Subcutaneous abdominal adipose tissue (tissue), 5 donors: Measurements from ENCODE around the gene ZSWIM9.

Source experiments
- H3K27ac ChIP-seq: one replicate; pipeline ENCODE4 v1.7.0; 2013; ENCODE audit warnings: low read depth, mild to moderate bottlenecking, inconsistent platforms, low read length, moderate library complexity
- H3K27me3 ChIP-seq, 5 donors: one replicate each; pipeline ENCODE4 v1.7.0; 2013; ENCODE audit warnings: low read length in 5 of 5, inconsistent platforms in 1 of 5; ENCODE audit not compliant: control insufficient read depth in 5 of 5, insufficient read depth in 4 of 5
- H3K36me3 ChIP-seq, 5 donors: one replicate each; pipeline ENCODE4 v1.7.0; 2013; ENCODE audit warnings: low read length in 5 of 5; ENCODE audit not compliant: control insufficient read depth in 5 of 5, insufficient read depth in 5 of 5
- H3K4me1 ChIP-seq, 5 donors: one replicate each; pipeline ENCODE4 v1.7.0; 2013; ENCODE audit warnings: low read length in 5 of 5, mild to moderate bottlenecking in 3 of 5, moderate library complexity in 1 of 5; ENCODE audit not compliant: control insufficient read depth in 5 of 5, insufficient read depth in 5 of 5
- H3K4me3 ChIP-seq, 5 donors: one replicate each; pipeline ENCODE4 v1.7.0; 2013; ENCODE audit warnings: low read length in 5 of 5, low read depth in 1 of 5
- H3K9ac ChIP-seq, 5 donors: one replicate each; pipeline ENCODE4 v1.7.0; 2013; ENCODE audit warnings: low read length in 5 of 5, mild to moderate bottlenecking in 4 of 5, moderate library complexity in 3 of 5
- H3K9me3 ChIP-seq, 5 donors: one replicate each; pipeline ENCODE4 v1.7.0; 2013; ENCODE audit warnings: low read length in 5 of 5; ENCODE audit not compliant: control insufficient read depth in 5 of 5
- donor health status: healthy.
- donor health status: healthy.
- donor health status: healthy.
- donor health status: healthy.
- donor health status: healthy.

The ZSWIM9 gene

GRCh38 chr19:48190288-48190884, 19.9 kb downstream of the ZSWIM9 start:
- no peak overlapping the region for H3K4me3 ChIP-seq
- H3K4me1 ChIP-seq = no peaks in the 10 kb centered on the region
- no peak overlapping the region for H3K9ac ChIP-seq
- H3K36me3 ChIP-seq = peaks cover 0 to 9% (median 7%) of the 10 kb centered on the region in 5 donors
- no peak overlapping the region for H3K27ac ChIP-seq
- H3K9me3 ChIP-seq = no peaks in the 10 kb centered on the region
- H3K27me3 ChIP-seq = no peaks in the 10 kb centered on the region

DNA sequence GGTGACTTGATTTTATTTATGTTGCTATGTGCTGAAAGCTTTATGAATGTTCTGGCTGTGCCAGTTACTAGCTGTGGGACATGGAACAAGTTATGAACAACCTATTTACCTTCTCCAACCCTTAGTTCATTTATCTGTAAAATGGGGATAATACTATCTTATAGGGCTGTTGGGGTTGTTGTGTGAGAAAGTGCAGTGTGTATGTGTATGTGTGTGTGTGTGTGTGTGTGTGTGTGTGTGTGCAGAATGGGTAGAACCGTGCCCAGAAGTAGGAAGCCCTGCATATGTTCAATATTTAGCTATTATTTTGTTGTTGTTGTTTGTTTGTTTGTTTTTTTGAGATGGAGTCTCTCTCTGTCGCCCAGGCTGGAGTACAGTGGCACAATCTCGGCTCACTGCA, 20.4 kb downstream of the ZSWIM9 start:
- H3K27ac ChIP-seq = no peak overlapping the region
- H3K27me3 ChIP-seq = no peaks in the 10 kb centered on the region
- H3K4me1 ChIP-seq = no peaks in the 10 kb centered on the region
- H3K36me3 ChIP-seq = peaks cover 0 to 9% (median 7%) of the 10 kb centered on the region in 5 donors
- no peaks in the 10 kb centered on the region for H3K9me3 ChIP-seq
- H3K4me3 ChIP-seq = no peak overlapping the region
- H3K9ac ChIP-seq = no peak overlapping the region

- peaks cover 0 to 13% (median 9%) of the 10 kb centered on the region in 5 donors for H3K4me1 ChIP-seq
- H3K9ac ChIP-seq = no peak overlapping the region
- no peak overlapping the region for H3K4me3 ChIP-seq
- H3K36me3 ChIP-seq = peaks cover 0 to 9% (median 7%) of the 10 kb centered on the region in 5 donors
- H3K27me3 ChIP-seq = peaks cover 0 to 3% (median 2%) of the 10 kb centered on the region in 5 donors
- no peak overlapping the region for H3K27ac ChIP-seq
- H3K9me3 ChIP-seq = no peaks in the 10 kb centered on the region
These were observed 22.3 kb downstream of the ZSWIM9 start for GRCh38 chr19:48192750-48193149.

- Histone ChIP-seq H3K27ac (no peak overlapping the region), H3K9me3 (no peaks in the 10 kb centered on the region), H3K9ac (no peak overlapping the region), H3K4me1 (peaks cover 0 to 13% (median 9%) of the 10 kb centered on the region in 5 donors), H3K4me3 (no peak overlapping the region), H3K36me3 (peaks cover 0 to 7% (median 0%) of the 10 kb centered on the region in 5 donors), H3K27me3 (peaks cover 0 to 3% (median 2%) of the 10 kb centered on the region in 5 donors)
These were observed 23.8 kb downstream of the ZSWIM9 start for GRCh38 chr19:48194041-48194843.

- Histone ChIP-seq H3K9me3 (no peaks in the 10 kb centered on the region), H3K4me3 (no peak overlapping the region), H3K36me3 (peaks cover 0 to 7% (median 0%) of the 10 kb centered on the region in 5 donors), H3K4me1 (peaks cover 0 to 13% (median 9%) of the 10 kb centered on the region in 5 donors), H3K27me3 (peaks cover 0 to 3% (median 2%) of the 10 kb centered on the region in 5 donors), H3K9ac (no peak overlapping the region), H3K27ac (no peak overlapping the region)
These were observed 24.7 kb downstream of the ZSWIM9 start for GRCh38 chr19:48194844-48195830.

DNA sequence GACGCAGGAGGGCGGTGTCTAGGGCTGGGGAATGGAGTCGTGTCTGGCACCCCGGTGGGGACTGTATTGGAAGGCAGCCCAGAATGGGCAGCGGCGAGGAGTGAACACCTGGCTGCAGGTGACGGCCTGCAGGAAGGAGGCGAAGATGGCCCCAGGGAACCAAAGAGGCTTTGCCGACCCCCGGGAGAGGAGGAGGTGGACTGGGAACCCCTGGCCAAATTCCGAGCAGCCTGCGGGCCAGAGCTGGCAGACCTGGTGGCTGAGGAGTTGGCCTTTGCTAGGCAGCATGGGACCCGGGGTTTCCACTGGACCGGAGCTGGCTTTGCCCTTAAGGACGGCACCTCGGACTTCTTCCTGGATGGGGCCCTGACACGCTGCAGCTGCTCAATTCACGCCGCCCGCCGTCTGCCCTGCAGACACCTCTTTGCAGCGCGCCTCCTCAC, 25.9 kb downstream of the ZSWIM9 start:
- Histone ChIP-seq H3K27me3 (peaks cover 0 to 3% (median 2%) of the 10 kb centered on the region in 5 donors), H3K36me3 (peaks cover 0 to 7% (median 0%) of the 10 kb centered on the region in 5 donors), H3K9me3 (no peaks in the 10 kb centered on the region), H3K4me3 (no peak overlapping the region), H3K4me1 (peaks cover 0 to 13% (median 9%) of the 10 kb centered on the region in 5 donors), H3K9ac (no peak overlapping the region), H3K27ac (no peak overlapping the region)

DNA sequence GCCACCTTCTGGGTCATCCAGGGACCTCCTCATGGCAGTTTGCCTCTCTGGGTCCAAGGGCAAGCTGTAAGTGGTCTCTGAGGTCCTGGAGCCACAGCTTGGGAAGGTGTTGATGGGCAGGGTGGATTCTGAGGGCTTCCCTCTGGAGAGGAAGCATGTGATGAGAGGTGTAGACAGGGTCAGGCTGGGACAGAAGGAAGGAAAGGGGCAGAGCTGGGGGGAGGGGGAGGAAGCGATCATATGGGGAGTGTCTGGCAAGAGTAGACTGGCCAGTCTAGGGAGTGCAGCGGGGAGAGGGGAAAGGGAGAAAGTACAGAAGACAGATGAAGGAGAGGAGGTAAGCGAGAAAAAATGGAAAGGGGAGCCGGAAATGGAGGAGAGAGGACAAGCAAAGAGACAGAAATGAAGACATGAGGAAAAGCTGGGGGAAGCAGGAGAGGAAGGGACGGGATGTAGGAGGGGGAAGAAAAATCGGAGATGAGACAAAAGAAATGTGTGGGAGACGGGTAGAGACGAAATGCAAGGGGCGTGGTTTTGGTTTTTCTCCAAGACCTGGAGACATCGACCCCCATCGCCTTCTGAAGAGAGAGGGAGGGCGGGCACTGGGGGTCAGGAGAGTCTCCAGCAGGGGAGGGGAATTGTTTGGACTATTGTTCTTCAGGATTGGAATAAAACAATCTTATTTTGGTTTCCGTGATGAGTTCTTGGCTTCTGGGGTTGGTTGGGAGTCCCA, 26.6 kb downstream of the ZSWIM9 start:
- H3K4me3 ChIP-seq = peak overlapping the region in 2 of 5 donors; percentile 15 to 37
- H3K27ac ChIP-seq = no peak overlapping the region
- H3K27me3 ChIP-seq = peaks cover 0 to 3% (median 2%) of the 10 kb centered on the region in 5 donors
- peaks cover 0 to 13% (median 9%) of the 10 kb centered on the region in 5 donors for H3K4me1 ChIP-seq
- H3K9me3 ChIP-seq = no peaks in the 10 kb centered on the region
- H3K9ac ChIP-seq = peak overlapping the region in 1 of 5 donors; percentile 24
- H3K36me3 ChIP-seq = peaks cover 0 to 4% (median 0%) of the 10 kb centered on the region in 5 donors

DNA sequence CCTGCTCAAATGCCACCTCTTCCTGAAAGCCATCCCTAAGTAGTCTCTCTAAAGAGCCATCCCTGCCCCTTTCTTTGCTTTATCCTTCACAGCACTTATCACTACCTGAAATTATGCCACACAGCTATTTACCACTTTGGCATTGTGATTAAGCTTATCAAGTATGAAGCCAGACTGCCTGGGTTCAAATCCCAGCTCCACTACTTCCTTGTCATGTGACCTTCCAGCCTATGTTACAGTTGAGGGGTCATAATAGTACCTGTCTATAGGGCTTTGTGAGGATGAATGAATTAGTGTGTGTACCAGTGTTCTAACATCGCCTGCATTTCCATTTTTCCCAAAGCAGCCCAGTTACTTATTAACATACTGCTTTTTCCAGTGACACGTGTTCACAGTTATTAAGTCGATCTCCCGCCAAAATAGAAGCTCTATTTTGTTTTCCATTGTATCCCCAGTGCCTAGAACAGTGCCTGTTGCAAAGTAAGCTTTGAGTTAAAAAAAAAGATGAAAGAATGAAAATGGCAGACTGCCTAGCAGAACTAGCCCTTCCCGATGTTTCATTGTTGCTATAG, 32.8 kb downstream of the ZSWIM9 start:
- Histone ChIP-seq H3K4me1 (peaks cover 2 to 18% (median 18%) of the 10 kb centered on the region in 5 donors), H3K27me3 (no peaks in the 10 kb centered on the region), H3K27ac (peak overlapping the region; percentile 49), H3K9me3 (no peaks in the 10 kb centered on the region), H3K9ac (peak overlapping the region in 4 of 5 donors; percentile 66 to 92 (median 83)), H3K4me3 (peak overlapping the region; percentile 83 to 94 (median 92)), H3K36me3 (no peaks in the 10 kb centered on the region)
